Activated naive CD4-positive, alpha-beta T cell treated with Interleukin-2 at 50 U/mL for 16 hours (primary cell): ENCODE measurements around the gene RPP25.
A peak's percentile ranks its signal among the peaks of the same experiment; 100 is the strongest.

Experiments
- DNase-seq: peaks from one replicate; pipeline ENCODE4 v3.0.0-alpha.2; 2020

RPP25 gene

GRCh38 chr15:74913041-74913440 is 43.5 kb downstream of the RPP25 start:
- DNase-seq, result no peak

DNA sequence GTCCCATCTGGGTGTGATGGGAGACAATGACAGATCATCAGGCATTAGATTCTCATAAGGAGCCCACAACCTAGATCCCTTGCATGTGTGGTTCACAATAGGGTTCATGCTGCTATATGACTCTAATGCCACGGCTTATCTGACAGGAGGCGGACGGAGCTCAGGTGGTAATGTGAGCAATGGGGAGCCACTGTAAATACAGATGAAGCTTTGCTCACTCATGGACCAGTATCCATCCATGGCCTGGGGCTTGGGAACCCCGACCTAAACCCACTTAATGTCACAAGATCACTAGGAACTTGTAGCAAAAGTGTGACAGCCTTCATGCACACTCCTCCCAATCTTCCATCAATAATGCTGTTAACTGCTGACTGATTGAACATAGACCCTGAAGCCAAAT is 47.9 kb downstream of the RPP25 start:
- no peak for DNase-seq

DNA sequence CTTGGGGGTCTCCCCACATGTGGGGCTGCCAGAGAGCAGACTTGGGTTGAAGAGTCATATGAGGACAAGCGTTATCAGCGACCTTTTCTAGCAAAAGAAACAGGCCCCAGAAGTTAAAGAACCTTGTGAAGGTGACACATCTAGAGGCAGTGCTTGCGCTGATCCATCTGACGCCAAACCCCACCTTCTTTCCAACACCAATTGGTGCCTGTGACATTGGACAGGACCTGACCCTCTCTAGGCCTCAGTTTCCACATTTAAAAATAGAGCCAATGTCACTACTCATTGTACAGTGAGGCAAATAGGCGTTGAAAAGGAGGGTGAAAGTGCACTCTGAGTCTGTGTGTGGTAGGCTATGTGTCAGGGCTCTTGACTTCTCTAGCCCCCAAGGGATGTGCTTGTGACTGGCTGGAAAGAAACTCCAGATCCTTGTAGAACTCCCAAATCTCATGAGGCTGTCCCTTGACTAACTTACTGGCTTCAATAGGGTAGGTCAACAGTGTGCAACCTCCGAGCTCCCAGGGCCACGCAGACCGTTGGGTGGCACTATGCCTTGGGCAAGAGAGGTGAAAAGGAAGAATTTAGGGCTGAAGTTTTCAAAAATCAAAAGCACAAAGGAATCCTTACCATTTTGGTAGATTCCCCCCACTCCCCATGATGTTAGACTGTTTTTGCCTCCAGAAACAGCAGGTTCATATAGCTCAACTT is 49.3 kb downstream of the RPP25 start:
- DNase-seq, result peak; percentile 25

- peak; percentile 81 for DNase-seq
These were observed 50.0 kb downstream of the RPP25 start, which contains the start of gene FAM219B for GRCh38 chr15:74906450-74907162. TSS of gene FAM219B (minus strand) at chr15:74906851. CDS start at chr15:74906800, 51 bp downstream.

GRCh38 chr15:74906067-74906449 is 50.5 kb downstream of the RPP25 start:
- peak; percentile 42 for DNase-seq
